GM15510 (cell line): Measurements from ENCODE around the gene CTNNA2.

Experiments used
- POLR2A ChIP-seq: IDR thresholded peaks from 3 replicates; pipeline ENCODE4 v1.6.1; 2011; ENCODE audit warnings: borderline replicate concordance; ENCODE audit not compliant: insufficient read length; ENCODE audit errors: extremely low read depth

CTNNA2 gene

GRCh38 chr2:80242355-80242910 is 729.6 kb downstream of the CTNNA2 start:
- no peak for TF ChIP-seq POLR2A

- no peak for TF ChIP-seq POLR2A
These were observed 732.2 kb downstream of the CTNNA2 start for GRCh38 chr2:80244905-80245584.

GRCh38 chr2:80246534-80246933 is 733.7 kb downstream of the CTNNA2 start:
- no peak for TF ChIP-seq POLR2A

GRCh38 chr2:80247339-80247738 is 734.5 kb downstream of the CTNNA2 start:
- TF ChIP-seq POLR2A: no peak

- TF ChIP-seq POLR2A: no peak
These were observed 735.3 kb downstream of the CTNNA2 start for GRCh38 chr2:80248146-80248545.

GRCh38 chr2:80252294-80252986 is 739.6 kb downstream of the CTNNA2 start:
- no peak for TF ChIP-seq POLR2A

- TF ChIP-seq POLR2A: no peak
These were observed 743.3 kb downstream of the CTNNA2 start for GRCh38 chr2:80255918-80256781.

- TF ChIP-seq POLR2A: no peak
These were observed 743.9 kb downstream of the CTNNA2 start for GRCh38 chr2:80256782-80257167.

- no peak for TF ChIP-seq POLR2A
These were observed 744.6 kb downstream of the CTNNA2 start for GRCh38 chr2:80257450-80257849.

- TF ChIP-seq POLR2A: no peak
These were observed 745.5 kb downstream of the CTNNA2 start for GRCh38 chr2:80258341-80258740.

GRCh38 chr2:80258793-80259192 is 745.9 kb downstream of the CTNNA2 start:
- no peak for TF ChIP-seq POLR2A

GRCh38 chr2:80259292-80259691 is 746.4 kb downstream of the CTNNA2 start:
- no peak for TF ChIP-seq POLR2A

GRCh38 chr2:80266231-80266630 is 753.4 kb downstream of the CTNNA2 start:
- no peak for TF ChIP-seq POLR2A

- no peak for TF ChIP-seq POLR2A
These were observed 757.0 kb downstream of the CTNNA2 start for GRCh38 chr2:80269806-80270205.

- no peak for TF ChIP-seq POLR2A
These were observed 767.7 kb downstream of the CTNNA2 start for GRCh38 chr2:80280598-80280997.
